Cortex of kidney (tissue), 1 donor: ENCODE results near the gene MRPL19.

Experiments used
- DNase-seq: peaks from one replicate; lab custom pipeline; 2025; lab: John Stamatoyannopoulos, UW

The MRPL19 gene

DNA sequence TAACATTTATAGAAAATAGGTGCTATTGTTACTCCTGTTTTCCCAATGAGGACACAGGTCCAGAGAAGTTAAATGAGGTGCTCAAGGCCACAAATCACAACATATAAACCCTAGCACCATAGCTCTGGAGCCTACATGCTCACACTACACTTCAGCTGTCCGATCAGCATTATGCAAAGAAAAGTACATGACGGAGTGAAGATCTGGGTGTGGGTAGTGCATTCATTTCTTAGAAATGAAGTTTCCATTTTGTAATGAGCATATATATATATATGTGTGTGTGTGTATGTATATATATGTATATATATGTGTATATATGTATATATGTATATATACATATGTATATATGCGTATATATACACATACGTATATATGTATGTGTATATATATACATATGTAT is 30.2 kb upstream of the MRPL19 start:
- no peak for DNase-seq

DNA sequence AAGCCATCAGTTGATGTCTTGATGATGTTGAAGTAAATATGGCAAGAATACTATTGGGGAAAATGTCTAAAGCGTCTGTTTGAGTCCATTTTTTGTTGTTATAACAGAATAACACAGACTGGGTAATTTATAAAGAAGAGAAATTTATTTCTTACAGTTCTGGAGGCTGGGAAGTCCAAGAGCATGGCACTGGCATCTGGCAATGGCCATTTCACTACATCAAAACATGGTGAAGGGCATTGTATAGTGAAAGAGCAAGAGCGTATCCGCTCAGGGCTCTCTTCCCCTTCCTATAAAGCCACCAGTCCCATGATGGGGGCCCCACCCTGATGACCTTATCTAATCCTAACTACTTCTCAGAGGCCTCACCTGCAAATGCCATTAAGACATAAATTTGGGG is 29.6 kb upstream of the MRPL19 start:
- DNase-seq, result no peak

GRCh38 chr2:75619956-75620740 is 26.4 kb upstream of the MRPL19 start:
- DNase-seq, result no peak

DNA sequence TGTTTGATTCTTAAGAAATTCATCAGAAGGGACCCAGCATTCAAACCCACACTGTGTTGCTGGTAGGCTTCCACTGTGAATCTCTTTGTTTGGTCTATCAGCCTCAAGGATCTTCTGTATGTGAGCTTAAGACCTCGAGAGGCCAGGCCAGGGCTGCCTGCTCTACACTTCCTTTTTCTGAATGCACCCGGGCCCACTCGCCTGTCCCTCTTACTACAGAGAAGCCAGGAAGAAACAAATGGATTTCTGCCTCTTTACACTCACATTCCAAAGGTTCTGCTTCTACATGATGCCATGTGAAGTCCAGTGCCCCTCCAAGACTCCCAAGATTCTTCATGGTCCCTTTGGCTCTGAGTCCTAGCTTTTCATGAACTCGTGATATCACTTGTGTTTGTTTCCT is 25.4 kb upstream of the MRPL19 start:
- DNase-seq, result no peak

- no peak for DNase-seq
Measured at GRCh38 chr2:75622500-75622899, 24.1 kb upstream of the MRPL19 start.

DNA sequence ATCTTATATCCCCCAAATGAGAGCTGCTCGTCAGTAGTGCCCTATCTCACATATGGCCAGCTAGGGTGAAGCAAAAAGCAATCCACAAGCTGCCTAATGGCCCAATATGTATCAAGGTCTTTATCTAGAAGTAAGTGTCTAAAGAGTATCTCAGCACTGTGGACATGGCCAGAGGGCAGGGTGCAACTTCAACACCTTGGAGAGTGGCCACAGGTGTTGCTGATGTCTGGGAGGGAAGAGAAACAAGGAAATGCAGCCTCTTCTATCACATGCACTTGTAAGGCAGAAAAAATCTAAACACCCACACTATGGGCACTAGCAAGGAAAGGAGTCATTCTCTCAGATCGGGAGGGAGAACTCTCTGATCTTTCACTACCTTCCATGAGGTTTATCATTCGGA is 23.7 kb upstream of the MRPL19 start:
- DNase-seq, result no peak

- DNase-seq, result no peak
Measured at GRCh38 chr2:75627902-75628504, 18.6 kb upstream of the MRPL19 start.

DNA sequence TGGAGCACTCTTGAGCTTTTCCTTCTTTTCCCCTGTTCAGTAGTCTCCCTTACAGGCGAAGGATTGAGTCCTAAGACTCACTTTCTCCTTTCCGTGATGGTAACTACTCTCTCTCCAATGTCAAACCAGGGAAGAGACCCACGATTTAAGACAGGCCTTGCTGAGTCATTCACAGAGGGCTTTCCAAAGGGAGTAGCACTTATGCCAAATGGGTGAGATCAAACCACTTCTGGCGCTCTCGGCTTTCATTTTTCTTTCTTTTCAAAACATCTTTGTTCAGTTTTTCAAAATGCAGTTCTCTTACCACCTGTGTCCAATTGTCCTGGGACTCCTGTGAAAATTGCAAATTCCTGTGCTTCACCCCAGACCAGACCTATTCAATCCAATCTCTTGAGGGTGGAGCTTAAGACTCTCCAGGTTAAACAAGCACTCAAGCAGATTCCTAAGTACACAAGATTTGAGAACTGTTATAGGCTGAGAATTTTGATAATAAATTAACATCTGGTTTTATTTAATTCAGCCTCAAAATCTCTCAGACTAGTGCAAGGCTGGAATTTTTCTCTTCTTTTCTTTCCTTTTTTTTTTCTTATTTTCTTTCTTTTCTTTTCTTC is 14.4 kb upstream of the MRPL19 start:
- no peak for DNase-seq

DNA sequence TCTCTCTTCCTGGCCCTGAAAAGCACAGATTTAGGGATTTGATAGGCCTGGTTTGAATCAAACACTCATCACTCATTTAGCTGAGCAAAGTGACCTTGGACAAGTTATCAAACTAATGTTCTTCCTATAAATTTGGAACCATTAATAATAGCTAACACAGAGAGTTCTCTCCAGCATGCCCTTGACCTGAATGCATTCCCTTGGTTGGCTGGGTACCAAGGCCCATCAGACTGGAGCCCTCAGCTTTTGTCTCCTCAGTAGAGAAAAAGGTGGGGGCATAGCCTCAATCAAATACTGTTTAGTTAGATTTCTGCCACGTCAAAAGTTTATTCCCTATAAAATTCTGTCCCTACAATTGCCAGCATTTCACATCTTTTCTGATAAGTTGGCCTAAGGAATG is 13.8 kb upstream of the MRPL19 start:
- DNase-seq, result no peak

DNA sequence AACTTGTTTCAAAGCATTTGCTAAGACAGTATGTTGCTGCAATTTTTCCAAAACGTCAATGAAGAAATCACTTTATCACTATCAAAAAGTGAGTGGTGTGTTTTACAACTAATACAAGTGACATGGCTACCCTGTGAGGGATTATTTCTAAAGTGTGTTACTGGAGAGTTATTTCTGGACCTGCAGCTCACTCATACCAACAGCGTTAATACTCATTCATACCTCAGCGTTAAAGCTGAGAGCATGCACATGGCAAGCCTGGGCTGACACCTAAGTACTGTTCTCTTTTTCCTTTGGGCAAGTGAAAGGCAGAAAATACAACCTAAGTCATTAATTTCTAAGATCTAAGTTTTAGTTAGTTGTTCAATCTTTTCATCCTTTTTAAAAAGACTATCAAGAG is 13.0 kb upstream of the MRPL19 start:
- no peak for DNase-seq

- no peak for DNase-seq
Measured at GRCh38 chr2:75634945-75635344, 11.6 kb upstream of the MRPL19 start.

GRCh38 chr2:75637568-75637967 is 9.0 kb upstream of the MRPL19 start:
- DNase-seq, result no peak

- DNase-seq, result no peak
Measured at GRCh38 chr2:75640621-75641121, 5.9 kb upstream of the MRPL19 start.

GRCh38 chr2:75641587-75641986 is 5.0 kb upstream of the MRPL19 start:
- DNase-seq, result no peak

DNA sequence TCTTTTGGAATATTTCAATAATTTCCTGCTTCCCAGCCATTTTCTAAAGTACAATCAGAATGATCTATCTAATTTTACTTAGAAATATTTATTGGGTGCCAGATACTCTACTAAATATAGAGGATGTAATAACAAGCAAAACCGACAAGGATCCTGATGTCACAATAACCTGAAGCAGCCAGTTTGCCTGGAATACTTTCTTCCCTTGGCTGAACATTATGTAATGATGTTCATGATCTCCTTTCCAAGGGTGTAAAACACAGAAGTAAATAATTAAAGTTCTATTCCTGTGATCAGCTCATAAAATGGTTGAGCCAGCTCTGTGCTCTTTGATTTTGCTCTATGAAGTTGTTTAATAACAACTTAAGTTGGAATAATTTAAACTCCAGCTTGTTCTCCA is 2.6 kb upstream of the MRPL19 start:
- no peak for DNase-seq

- no peak for DNase-seq
Measured at GRCh38 chr2:75645643-75646042, 940 bp upstream of the MRPL19 start.

DNA sequence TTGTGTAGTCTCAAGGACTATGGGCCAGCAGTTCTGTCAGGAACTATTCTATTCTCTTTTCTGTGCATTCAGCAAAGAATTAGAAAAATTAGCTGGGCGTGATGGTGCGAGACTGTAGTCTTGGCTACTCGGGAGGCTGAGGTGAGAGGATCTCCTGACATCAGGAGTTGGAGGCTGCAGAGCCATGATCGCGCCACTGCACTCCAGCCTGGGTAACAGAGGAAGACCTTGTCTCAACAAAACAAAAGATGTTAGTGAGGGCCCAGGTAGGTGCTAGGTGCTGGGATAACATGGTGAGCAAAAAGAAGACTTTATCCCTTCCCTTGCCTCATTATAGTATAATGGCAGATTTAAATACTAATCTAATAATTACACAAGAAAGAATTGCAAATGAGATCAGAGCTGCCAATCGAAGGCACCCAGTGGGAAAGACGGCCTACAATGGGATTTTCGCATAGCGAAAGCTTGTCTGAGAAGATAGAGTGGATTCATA is 447 bp upstream of the MRPL19 start:
- no peak for DNase-seq

DNA sequence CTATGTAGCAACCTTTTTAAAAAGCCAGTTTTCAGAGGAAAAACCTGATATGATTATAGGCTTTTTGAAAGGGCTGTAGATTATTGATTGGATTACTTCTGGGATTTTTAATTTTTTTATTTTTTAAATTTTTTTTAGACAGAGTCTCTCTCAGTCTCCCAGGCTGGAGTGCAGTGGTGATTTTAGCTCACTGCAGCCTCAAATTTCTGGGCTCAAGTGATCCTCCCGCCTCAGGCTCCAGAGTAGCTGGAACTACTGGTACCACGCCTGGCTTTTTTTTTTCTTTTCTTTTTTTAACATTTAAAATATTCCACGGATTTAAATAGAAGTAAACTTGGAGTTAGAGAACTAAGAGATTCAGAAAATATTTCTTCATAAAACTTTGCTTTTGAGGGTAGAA is 1.2 kb downstream of the MRPL19 start:
- no peak for DNase-seq

DNA sequence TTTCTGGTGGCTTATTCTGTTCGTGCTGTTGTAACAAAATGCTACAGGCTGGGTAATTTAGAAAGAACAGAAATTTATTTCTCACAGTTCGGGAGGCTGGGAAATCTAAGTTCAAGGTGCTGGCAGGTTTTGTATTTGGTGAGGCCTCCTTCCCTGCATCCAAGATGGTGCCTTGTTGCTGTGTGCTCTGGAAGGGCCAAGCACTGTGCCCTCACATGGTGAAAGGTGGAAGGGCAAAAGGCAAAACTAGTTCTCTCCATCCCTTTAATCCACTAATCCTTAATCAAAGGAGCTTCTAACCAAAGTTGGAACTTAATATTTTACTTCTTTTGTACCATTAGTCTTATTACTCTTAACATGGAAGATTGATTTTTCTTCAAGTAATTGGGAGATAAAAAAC is 7.4 kb downstream of the MRPL19 start:
- DNase-seq, result no peak

DNA sequence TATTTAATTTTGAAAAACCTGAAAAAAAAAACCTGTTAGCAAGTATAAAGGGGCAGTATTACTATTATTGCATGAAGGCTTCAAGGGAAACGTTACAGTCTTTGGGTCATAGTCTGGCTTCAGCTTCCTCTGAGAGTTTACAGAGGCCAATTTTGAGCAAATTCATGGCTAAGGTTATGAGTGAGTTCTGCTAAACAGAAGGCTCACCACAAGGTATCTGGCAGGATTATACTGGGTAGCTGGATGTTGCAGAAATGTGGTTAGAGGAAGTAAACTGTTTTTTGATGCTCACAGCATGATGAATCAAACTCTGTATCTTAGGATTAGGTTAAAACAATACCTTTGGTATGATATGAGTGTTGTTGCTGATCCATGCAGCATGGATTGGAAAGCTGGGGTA is 9.3 kb downstream of the MRPL19 start:
- DNase-seq, result no peak

DNA sequence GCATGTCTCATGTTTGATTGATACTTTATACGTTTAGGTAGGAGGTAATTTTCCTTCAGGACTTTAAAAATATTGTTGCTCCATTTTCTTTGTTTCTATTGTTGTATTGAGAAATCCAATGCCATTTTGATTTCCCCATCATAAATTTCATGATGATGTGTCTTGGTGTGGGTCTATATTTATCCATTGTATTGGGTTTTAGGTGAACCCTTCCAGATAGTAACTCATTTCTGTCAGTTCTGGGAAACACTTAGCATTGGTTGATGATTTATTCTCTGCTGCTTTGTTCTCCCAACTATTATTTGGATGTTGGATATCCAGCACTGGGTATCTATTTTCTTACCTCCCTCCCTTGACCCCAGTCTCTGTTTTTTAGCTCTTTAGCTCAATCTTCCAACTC is 10.0 kb downstream of the MRPL19 start:
- no peak for DNase-seq

- no peak for DNase-seq
Measured at GRCh38 chr2:75657798-75658197, 11.2 kb downstream of the MRPL19 start.

DNA sequence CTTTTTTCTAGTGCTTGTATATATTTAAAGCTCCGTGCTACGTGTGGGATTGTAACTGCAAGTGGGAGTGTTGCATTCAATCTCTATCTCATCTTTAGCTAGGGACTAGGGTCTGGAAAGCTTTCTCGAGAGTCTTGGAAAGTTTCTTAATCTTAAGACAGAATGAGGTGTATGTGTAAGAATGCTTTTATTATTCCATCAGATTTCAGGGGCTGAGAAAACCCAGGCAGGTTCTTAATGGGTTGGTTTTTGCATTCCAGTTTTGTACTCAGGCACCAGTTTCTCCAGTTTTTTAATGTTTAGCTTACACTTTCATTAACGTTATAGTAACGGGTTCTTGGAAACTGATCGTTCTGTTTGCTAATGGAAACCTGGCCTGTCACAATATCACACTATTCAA is 20.3 kb downstream of the MRPL19 start:
- no peak for DNase-seq
